ENCODE data around the gene EXOC1L.

EXOC1L gene

GRCh38 chr4:55884851-55885219 is 65.2 kb downstream of the EXOC1L start:
- no peak for DNase-seq

Measured in cortex of kidney (tissue), 1 donor.